ENCODE data around the gene POLR1F.

Gene POLR1F

GRCh38 chr7:19675816-19676215 lies 33.0 kb downstream of the POLR1F start:
- DNase-seq (ENCODE audit: low read depth in 3 of 3), result no peak

DNA sequence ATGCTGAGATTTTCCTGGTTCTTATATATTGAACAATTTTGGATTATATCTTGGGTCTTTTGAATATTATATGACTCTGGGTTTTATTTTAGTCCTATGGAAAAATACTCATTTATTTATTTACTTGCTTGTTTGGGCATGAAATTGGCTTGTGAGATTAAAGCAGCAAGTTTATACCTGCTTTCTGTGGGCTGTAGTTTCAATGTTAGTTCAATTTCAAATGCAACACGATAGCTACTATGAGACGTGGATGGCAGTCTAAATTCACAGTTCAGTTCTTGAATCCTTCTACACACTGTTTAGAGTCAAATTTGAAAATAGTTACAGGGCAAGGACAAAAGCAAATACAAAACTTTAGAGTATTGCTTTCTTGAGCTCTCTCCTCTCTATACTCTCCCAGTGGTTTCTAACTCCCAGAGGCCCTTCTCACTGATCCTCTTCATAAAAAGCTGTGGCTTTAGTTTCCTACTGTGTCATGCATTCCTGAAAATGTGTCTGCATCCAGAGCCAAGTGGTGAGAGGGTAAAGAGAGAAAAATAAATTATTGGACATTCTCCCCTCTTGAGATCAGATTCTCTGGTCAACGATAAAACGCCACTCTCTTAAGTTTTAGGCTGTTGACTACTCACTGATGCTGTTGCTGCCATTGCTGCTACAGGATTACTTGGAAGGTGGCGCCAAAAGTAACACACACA lies 34.4 kb downstream of the POLR1F start:
- DNase-seq (ENCODE audit: low read depth in 3 of 3), result no peak

- no peak for DNase-seq (ENCODE audit: low read depth in 3 of 3)
Observed at GRCh38 chr7:19670806-19671205, 38.0 kb downstream of the POLR1F start.

GRCh38 chr7:19665399-19666008 lies 43.3 kb downstream of the POLR1F start:
- DNase-seq (ENCODE audit: low read depth in 3 of 3), result no peak

DNA sequence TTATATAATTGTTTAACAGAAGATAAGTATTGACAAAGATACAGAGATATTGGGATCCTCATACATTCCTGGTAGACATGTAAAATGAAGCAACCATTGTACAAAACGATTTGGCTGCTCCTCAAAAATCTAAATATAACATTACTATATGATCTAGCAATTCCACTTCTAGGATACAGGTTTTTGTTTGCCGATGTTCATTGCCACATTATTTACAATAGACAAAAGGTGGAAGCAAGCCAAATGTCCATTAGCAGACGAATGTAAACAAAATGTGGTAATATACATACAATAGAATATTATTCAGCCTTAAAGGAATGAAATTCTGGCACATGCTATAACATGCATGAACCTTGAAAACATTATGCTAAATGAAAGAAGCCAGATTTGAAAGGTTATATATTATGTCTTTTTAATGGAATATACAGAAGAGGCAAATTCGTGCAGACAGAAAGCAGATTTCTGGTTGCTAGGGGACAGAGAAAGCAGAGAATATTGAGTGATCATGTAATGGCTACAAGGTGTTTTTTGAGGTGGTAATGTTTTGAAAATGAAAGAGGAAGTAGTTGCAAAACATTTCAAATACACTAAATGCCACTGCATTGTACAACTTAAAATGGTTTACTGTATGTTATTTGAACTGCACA lies 44.9 kb downstream of the POLR1F start:
- DNase-seq (ENCODE audit: low read depth in 3 of 3), result no peak

DNA sequence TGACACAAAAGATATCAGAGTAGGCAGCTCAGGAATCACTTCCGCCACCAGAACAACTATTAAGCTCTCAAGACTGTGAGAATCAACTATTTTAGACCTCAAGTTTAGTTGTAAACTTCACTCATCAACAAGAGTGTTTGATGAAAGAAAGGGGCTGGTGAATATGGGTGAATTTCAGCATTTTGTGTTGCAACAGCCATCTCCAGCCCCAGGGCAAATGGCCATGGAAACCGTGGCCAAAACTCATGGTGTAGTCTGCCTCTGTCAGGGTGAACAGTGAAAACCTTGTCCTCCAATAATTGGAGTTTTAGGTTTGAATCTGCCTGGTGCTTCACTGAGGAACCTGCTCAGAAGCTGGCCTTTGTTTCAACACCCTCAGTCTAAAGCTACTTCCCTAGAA lies 60.0 kb downstream of the POLR1F start:
- DNase-seq (ENCODE audit: low read depth in 3 of 3), result no peak
